ENCODE measurements around the gene XPA. TPM values are rescaled to one million over a fixed set of nuclear protein-coding genes. Genes with fewer than 3 reads are reported as not detected.

The XPA gene
- total RNA-seq, 2 donors from 2014 or later, result 9.6 to 15.8 TPM

- intact Hi-C loops (cut with DNase I), result no loop called here
- TF ChIP-seq POLR2A (IDR thresholded peaks at IDR 0.05), result no peak
- TF ChIP-seq, protein P1, sequence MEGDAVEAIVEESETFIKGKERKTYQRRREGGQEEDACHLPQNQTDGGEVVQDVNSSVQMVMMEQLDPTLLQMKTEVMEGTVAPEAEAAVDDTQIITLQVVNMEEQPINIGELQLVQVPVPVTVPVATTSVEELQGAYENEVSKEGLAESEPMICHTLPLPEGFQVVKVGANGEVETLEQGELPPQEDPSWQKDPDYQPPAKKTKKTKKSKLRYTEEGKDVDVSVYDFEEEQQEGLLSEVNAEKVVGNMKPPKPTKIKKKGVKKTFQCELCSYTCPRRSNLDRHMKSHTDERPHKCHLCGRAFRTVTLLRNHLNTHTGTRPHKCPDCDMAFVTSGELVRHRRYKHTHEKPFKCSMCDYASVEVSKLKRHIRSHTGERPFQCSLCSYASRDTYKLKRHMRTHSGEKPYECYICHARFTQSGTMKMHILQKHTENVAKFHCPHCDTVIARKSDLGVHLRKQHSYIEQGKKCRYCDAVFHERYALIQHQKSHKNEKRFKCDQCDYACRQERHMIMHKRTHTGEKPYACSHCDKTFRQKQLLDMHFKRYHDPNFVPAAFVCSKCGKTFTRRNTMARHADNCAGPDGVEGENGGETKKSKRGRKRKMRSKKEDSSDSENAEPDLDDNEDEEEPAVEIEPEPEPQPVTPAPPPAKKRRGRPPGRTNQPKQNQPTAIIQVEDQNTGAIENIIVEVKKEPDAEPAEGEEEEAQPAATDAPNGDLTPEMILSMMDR (IDR thresholded peaks at IDR 0.05), result no peak
- DNase-seq, result no peak
- Histone ChIP-seq H3K27ac (no peak overlapping the region), H3K4me3 (no peak overlapping the region), H3K9me3 (no peaks in the 10 kb centered on the region), H3K36me3 (replicated peaks in 1 of 2; ENCODE audit: insufficient read depth in 1 of 2, low read depth in 2 of 2) (no peaks in the 10 kb centered on the region), H3K4me1 (peaks cover 41% of the 10 kb centered on the region), H3K27me3 (no peaks in the 10 kb centered on the region)
- ATAC-seq, result no peak
Observed at GRCh38 chr9:97630591-97630990, 66.5 kb downstream of the XPA start.

GRCh38 chr9:97629156-97629555 lies 68.0 kb downstream of the XPA start:
- TF ChIP-seq, protein P1 (IDR thresholded peaks at IDR 0.05), result no peak
- no peak for TF ChIP-seq POLR2A (IDR thresholded peaks at IDR 0.05)
- Histone ChIP-seq H3K9me3 (no peaks in the 10 kb centered on the region), H3K4me3 (no peak overlapping the region), H3K36me3 (replicated peaks in 1 of 2; ENCODE audit: insufficient read depth in 1 of 2, low read depth in 2 of 2) (no peaks in the 10 kb centered on the region), H3K27ac (peak overlapping the region in 1 of 4 donors; percentile 13), H3K27me3 (no peaks in the 10 kb centered on the region), H3K4me1 (peaks cover 32% of the 10 kb centered on the region)
- intact Hi-C loops (cut with DNase I), result no loop called here
- ATAC-seq, result no peak
- DNase-seq, result no peak

GRCh38 chr9:97628668-97629067 lies 68.5 kb downstream of the XPA start:
- TF ChIP-seq POLR2A (IDR thresholded peaks at IDR 0.05), result no peak
- TF ChIP-seq, protein P1 (IDR thresholded peaks at IDR 0.05), result no peak

GRCh38 chr9:97627624-97628023 lies 69.5 kb downstream of the XPA start:
- Histone ChIP-seq H3K9me3 (no peaks in the 10 kb centered on the region), H3K4me1 (peaks cover 32% of the 10 kb centered on the region), H3K4me3 (no peak overlapping the region), H3K27me3 (no peaks in the 10 kb centered on the region), H3K36me3 (replicated peaks in 1 of 2; ENCODE audit: insufficient read depth in 1 of 2, low read depth in 2 of 2) (no peaks in the 10 kb centered on the region), H3K27ac (peak overlapping the region; percentile 42 to 66 (median 51))
- 17 to 21% methylated on average over 5 of the region's 5 CpGs for WGBS, 2 donors
- TF ChIP-seq POLR2A (IDR thresholded peaks at IDR 0.05), result no peak
- TF ChIP-seq, protein P1 (IDR thresholded peaks at IDR 0.05), result no peak
- DNase-seq (no peak), ATAC-seq (no peak)
- intact Hi-C loops (cut with DNase I), result no loop called here

More at GRCh38 chr9:97628668-97629067, 68.5 kb downstream of the XPA start:
- DNase-seq (no peak), ATAC-seq (no peak)
- H3K4me1 ChIP-seq, result peaks cover 32% of the 10 kb centered on the region
- no peak overlapping the region for H3K4me3 ChIP-seq
- no peaks in the 10 kb centered on the region for H3K9me3 ChIP-seq
- H3K27me3 ChIP-seq, result no peaks in the 10 kb centered on the region
- intact Hi-C loops (cut with DNase I), result no loop called here
- no peaks in the 10 kb centered on the region for H3K36me3 ChIP-seq (replicated peaks in 1 of 2; ENCODE audit: insufficient read depth in 1 of 2, low read depth in 2 of 2)
- peak overlapping the region in 1 of 4 donors; percentile 13 for H3K27ac ChIP-seq
- WGBS, 2 donors, result 90 to 94% methylated on average over 3 of the region's 3 CpGs

DNA sequence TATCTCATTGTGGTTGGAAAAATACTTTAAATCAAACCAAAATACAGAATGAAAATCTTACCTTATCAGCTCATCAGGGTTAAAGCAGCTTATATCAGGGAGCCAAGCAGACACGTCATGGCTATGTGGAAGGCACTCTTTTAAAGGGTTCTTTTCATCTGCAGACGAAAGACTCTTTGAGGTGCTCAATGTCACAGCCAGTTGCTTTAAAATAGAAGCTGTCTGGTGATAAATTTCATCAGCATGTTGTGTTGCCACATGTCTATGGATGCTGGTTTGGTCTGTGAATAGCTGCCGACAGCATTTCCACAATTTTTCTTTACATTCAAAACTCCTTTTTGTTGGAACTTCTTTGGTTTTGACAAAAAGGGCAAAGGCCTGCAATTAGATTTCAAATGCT lies 71.5 kb downstream of the XPA start:
- no peaks in the 10 kb centered on the region for H3K9me3 ChIP-seq
- intact Hi-C loops (cut with DNase I), result no loop called here
- no peak for ATAC-seq
- no peaks in the 10 kb centered on the region for H3K27me3 ChIP-seq
- H3K4me1 ChIP-seq, result peaks cover 13% of the 10 kb centered on the region
- H3K36me3 ChIP-seq (replicated peaks in 1 of 2; ENCODE audit: insufficient read depth in 1 of 2, low read depth in 2 of 2), result no peaks in the 10 kb centered on the region
- no peak for DNase-seq
- 62 to 64% methylated on average over 3 of the region's 3 CpGs for WGBS, 2 donors
- H3K27ac ChIP-seq, result no peak overlapping the region
- H3K4me3 ChIP-seq, result no peak overlapping the region
- TF ChIP-seq, protein P1 (IDR thresholded peaks at IDR 0.05), result no peak
- TF ChIP-seq POLR2A (IDR thresholded peaks at IDR 0.05), result no peak
